Loucy (cell line): ENCODE measurements around the gene KIAA0930.

ENCODE experiments used
- EZH2phosphoT487 ChIP-seq: fragments of 200-600 bp; IDR thresholded peaks from 2 replicates; pipeline ENCODE4 v1.6.1; 2018; ENCODE audit warnings: antibody characterized with exemption, mild to moderate bottlenecking, moderate library complexity, borderline replicate concordance
- TF ChIP-seq, protein P1 (sequence below): fragments of 200-600 bp; sonication (generic); conservative IDR thresholded peaks from 2 replicates; pipeline ENCODE4 v1.5.1; 2014; ENCODE audit warnings: mild to moderate bottlenecking, antibody characterized with exemption, low read length

DNA sequence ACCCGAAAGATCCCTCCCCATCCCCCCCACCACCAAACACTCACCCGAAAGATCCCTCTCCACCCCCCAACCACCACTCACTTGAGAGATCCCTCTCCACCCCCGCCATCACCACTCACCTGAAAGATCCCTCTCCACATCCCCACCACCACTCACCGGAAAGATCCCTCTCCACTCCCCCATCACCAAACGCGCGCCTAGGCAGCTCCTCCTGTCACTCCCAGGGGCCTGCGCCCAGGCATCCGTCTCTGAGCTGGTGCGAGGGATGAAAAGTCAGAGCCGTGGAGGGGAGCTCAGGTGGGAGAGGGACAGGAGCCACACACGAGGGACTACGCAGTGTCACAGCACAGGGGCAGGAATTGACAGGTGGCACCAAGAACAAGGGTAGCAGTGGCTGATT, 11.5 kb downstream of the KIAA0930 start:
- TF ChIP-seq, protein P1, sequence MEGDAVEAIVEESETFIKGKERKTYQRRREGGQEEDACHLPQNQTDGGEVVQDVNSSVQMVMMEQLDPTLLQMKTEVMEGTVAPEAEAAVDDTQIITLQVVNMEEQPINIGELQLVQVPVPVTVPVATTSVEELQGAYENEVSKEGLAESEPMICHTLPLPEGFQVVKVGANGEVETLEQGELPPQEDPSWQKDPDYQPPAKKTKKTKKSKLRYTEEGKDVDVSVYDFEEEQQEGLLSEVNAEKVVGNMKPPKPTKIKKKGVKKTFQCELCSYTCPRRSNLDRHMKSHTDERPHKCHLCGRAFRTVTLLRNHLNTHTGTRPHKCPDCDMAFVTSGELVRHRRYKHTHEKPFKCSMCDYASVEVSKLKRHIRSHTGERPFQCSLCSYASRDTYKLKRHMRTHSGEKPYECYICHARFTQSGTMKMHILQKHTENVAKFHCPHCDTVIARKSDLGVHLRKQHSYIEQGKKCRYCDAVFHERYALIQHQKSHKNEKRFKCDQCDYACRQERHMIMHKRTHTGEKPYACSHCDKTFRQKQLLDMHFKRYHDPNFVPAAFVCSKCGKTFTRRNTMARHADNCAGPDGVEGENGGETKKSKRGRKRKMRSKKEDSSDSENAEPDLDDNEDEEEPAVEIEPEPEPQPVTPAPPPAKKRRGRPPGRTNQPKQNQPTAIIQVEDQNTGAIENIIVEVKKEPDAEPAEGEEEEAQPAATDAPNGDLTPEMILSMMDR: no peak
- no peak for TF ChIP-seq EZH2phosphoT487
